Head of caudate nucleus (tissue), 42 donors: ENCODE data around the gene KAT2A.

ENCODE experiments used
- DNase-seq, 42 donors: peaks; one replicate each; pipeline versions ENCODE4 v3.0.0 to v3.0.0-alpha.2; 2020 to 2021; ENCODE audit warnings: mixed read lengths in 7 of 42
- intact Hi-C: fragments of 100-400 bp; cut with DNase I; formaldehyde crosslinking; loops from one replicate; pipeline ENCODE4 v1.15.0; 2022

Gene KAT2A

GRCh38 chr17:42138749-42139492, 17.8 kb upstream of the KAT2A start:
- intact Hi-C loops = no loop called here
- no peak for DNase-seq

GRCh38 chr17:42136654-42137051, 15.5 kb upstream of the KAT2A start:
- intact Hi-C loops = no loop called here
- no peak for DNase-seq

- intact Hi-C loops = no loop called here
Observed at GRCh38 chr17:42135664-42136653, 14.8 kb upstream of the KAT2A start.

GRCh38 chr17:42135151-42135550, 14.0 kb upstream of the KAT2A start:
- no peak for DNase-seq
- intact Hi-C loops = no loop called here

More at GRCh38 chr17:42135664-42136653, 14.8 kb upstream of the KAT2A start:
- DNase-seq = peak in 1 of 42 donors; percentile 11

GRCh38 chr17:42133461-42134041, 12.4 kb upstream of the KAT2A start:
- no peak for DNase-seq
- intact Hi-C loops = no loop called here

GRCh38 chr17:42132941-42133340, 11.8 kb upstream of the KAT2A start:
- peak in 41 of 42 donors; percentile 41 to 89 (median 71) for DNase-seq
- intact Hi-C loops = no loop called here

GRCh38 chr17:42131981-42132432, 10.8 kb upstream of the KAT2A start:
- no peak for DNase-seq
- intact Hi-C loops = no loop called here

- intact Hi-C loops = no loop called here
- DNase-seq = no peak
Observed at GRCh38 chr17:42131232-42131631, 10.1 kb upstream of the KAT2A start.

- no peak for DNase-seq
- intact Hi-C loops = no loop called here
Observed at GRCh38 chr17:42130310-42130936, 9.3 kb upstream of the KAT2A start.

GRCh38 chr17:42129109-42129837, 8.1 kb upstream of the KAT2A start:
- peak in 12 of 42 donors; percentile 18 to 64 (median 40) for DNase-seq
- intact Hi-C loops = no loop called here

- DNase-seq = no peak
- intact Hi-C loops = no loop called here
Observed at GRCh38 chr17:42127414-42127813, 6.2 kb upstream of the KAT2A start.

GRCh38 chr17:42126836-42127235, 5.7 kb upstream of the KAT2A start:
- intact Hi-C loops = no loop called here
- DNase-seq = no peak

- no peak for DNase-seq
- intact Hi-C loops = no loop called here
Observed at GRCh38 chr17:42125565-42125964, 4.4 kb upstream of the KAT2A start.

- intact Hi-C loops = no loop called here
- DNase-seq = no peak
Observed at GRCh38 chr17:42124256-42124655, 3.1 kb upstream of the KAT2A start.

- intact Hi-C loops = no loop called here
- peak in 41 of 42 donors; percentile 28 to 86 (median 61) for DNase-seq
Observed at GRCh38 chr17:42122371-42123303, 1.5 kb upstream of the KAT2A start, which contains the start of gene HSPB9. TSS of gene HSPB9 (plus strand) at chr17:42122804. CDS start at chr17:42122851, 47 bp downstream.

- DNase-seq = no peak
- intact Hi-C loops = no loop called here
Observed at GRCh38 chr17:42120161-42120769, 902 bp downstream of the KAT2A start.

GRCh38 chr17:42119301-42119700, 1.9 kb downstream of the KAT2A start:
- DNase-seq = no peak
- intact Hi-C loops = loop anchor here (10.0 kb wide), 1 partner anchor 154 kb away; the partner anchor contains the start of gene CNP
